Immature natural killer cell (primary cell): ENCODE measurements around the gene ERLIN1. TPM values are rescaled to one million over a fixed set of nuclear protein-coding genes. Genes with fewer than 3 reads are reported as not detected.

ENCODE experiments used
- DNase-seq, 3 donors: peaks; one replicate each; pipeline ENCODE4 v3.0.0; 2022; ENCODE audit warnings: mixed read lengths in 1 of 3
- H3K27ac Mint-ChIP-seq, 6 donors: one replicate each; pipeline ENCODE4 v1.8.0; 2020; ENCODE audit warnings: mixed read lengths in 6 of 6, mild to moderate bottlenecking in 5 of 6, inconsistent platforms in 4 of 6, moderate library complexity in 3 of 6
- H3K27me3 Mint-ChIP-seq, 3 donors: one replicate each; pipeline ENCODE4 v1.8.0; 2020 to 2021; ENCODE audit warnings: low read depth in 3 of 3, mild to moderate bottlenecking in 3 of 3, mixed read lengths in 3 of 3, moderate library complexity in 3 of 3, inconsistent platforms in 1 of 3
- H3K36me3 Mint-ChIP-seq, 3 donors: one replicate each; pipeline ENCODE4 v1.8.0; 2020; ENCODE audit warnings: mixed read lengths in 3 of 3, inconsistent platforms in 2 of 3, mild to moderate bottlenecking in 2 of 3
- H3K4me1 Mint-ChIP-seq, 2 donors: one replicate each; pipeline ENCODE4 v1.8.0; 2020; ENCODE audit warnings: inconsistent platforms in 2 of 2, mild to moderate bottlenecking in 2 of 2, mixed read lengths in 2 of 2, moderate library complexity in 1 of 2
- H3K4me3 Mint-ChIP-seq, 5 donors: one replicate each; pipeline ENCODE4 v1.8.0; 2020; ENCODE audit warnings: mild to moderate bottlenecking in 5 of 5, mixed read lengths in 5 of 5, inconsistent platforms in 3 of 5, moderate library complexity in 3 of 5
- H3K9me3 Mint-ChIP-seq, 6 donors: one replicate each; pipeline ENCODE4 v1.8.0; 2020; ENCODE audit warnings: mild to moderate bottlenecking in 6 of 6, mixed read lengths in 6 of 6, inconsistent platforms in 4 of 6, moderate library complexity in 3 of 6
- polyA plus RNA-seq, 3 donors: library from polyadenylated mRNA; unstranded; fragments of 300-500 nt; fragmentation: Illumina TruSeq; gene quantifications; one replicate each; pipeline ENCODE4 v1.2.3, GENCODE V29; 2021

The ERLIN1 gene
- polyA plus RNA-seq, 3 donors from 2014 or later: 3.8 to 11.0 (median 9.6) TPM

GRCh38 chr10:100114976-100115770 lies 70.7 kb downstream of the ERLIN1 start:
- no peak for DNase-seq
- Mint-ChIP-seq H3K9me3 (peaks cover 0 to 1% (median 0%) of the 10 kb centered on the region in 6 donors), H3K4me3 (no peak overlapping the region), H3K36me3 (no peaks in the 10 kb centered on the region), H3K27ac (no peak overlapping the region), H3K4me1 (no peaks in the 10 kb centered on the region), H3K27me3 (peaks cover 0 to 6% (median 3%) of the 10 kb centered on the region in 3 donors)

DNA sequence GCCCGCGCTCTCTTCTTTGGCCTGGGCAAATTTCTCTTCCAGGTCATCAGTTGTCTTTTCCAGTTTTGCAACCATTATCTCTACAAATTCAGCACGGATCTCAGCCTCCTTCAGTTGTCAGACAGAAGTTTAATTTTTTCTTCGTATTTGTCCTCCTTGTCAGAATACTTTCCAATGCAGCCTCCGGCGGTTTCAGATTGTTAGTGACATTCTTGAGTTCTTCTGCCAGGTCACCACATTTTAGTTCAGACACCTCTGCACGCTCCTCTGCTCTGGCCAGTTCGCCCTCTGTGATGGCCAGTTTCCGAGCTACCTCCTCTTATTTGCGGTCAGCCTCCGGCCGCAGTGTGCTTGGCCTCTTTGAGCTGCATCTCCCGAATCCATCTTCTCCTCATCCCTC lies 71.4 kb downstream of the ERLIN1 start:
- DNase-seq: no peak
- Mint-ChIP-seq H3K27ac (no peak overlapping the region), H3K27me3 (peaks cover 0 to 6% (median 3%) of the 10 kb centered on the region in 3 donors), H3K4me3 (no peak overlapping the region), H3K4me1 (no peaks in the 10 kb centered on the region), H3K36me3 (no peaks in the 10 kb centered on the region), H3K9me3 (peaks cover 0 to 1% (median 0%) of the 10 kb centered on the region in 6 donors)

GRCh38 chr10:100109670-100110069 lies 76.2 kb downstream of the ERLIN1 start:
- H3K4me1 Mint-ChIP-seq: no peaks in the 10 kb centered on the region
- H3K27ac Mint-ChIP-seq: no peak overlapping the region
- no peak overlapping the region for H3K4me3 Mint-ChIP-seq

GRCh38 chr10:100106865-100107264 lies 79.0 kb downstream of the ERLIN1 start:
- Mint-ChIP-seq H3K9me3 (no peaks in the 10 kb centered on the region), H3K27me3 (peaks cover 0 to 5% (median 0%) of the 10 kb centered on the region in 3 donors), H3K27ac (no peak overlapping the region), H3K4me3 (no peak overlapping the region), H3K36me3 (no peaks in the 10 kb centered on the region), H3K4me1 (no peaks in the 10 kb centered on the region)
- no peak for DNase-seq

More at GRCh38 chr10:100109670-100110069, 76.2 kb downstream of the ERLIN1 start:
- peaks cover 0 to 3% (median 2%) of the 10 kb centered on the region in 3 donors for H3K27me3 Mint-ChIP-seq
- no peak for DNase-seq
- H3K9me3 Mint-ChIP-seq: no peaks in the 10 kb centered on the region
- no peaks in the 10 kb centered on the region for H3K36me3 Mint-ChIP-seq

- H3K4me1 Mint-ChIP-seq: no peaks in the 10 kb centered on the region
- H3K36me3 Mint-ChIP-seq: no peaks in the 10 kb centered on the region
- H3K27ac Mint-ChIP-seq: no peak overlapping the region
- H3K9me3 Mint-ChIP-seq: no peaks in the 10 kb centered on the region
- no peak for DNase-seq
- peaks cover 0 to 13% (median 6%) of the 10 kb centered on the region in 3 donors for H3K27me3 Mint-ChIP-seq
- no peak overlapping the region for H3K4me3 Mint-ChIP-seq
Observed at GRCh38 chr10:100104300-100104699, 81.5 kb downstream of the ERLIN1 start.

GRCh38 chr10:100103581-100103980 lies 82.2 kb downstream of the ERLIN1 start:
- no peak for DNase-seq
- no peaks in the 10 kb centered on the region for H3K4me1 Mint-ChIP-seq
- H3K4me3 Mint-ChIP-seq: no peak overlapping the region
- H3K27me3 Mint-ChIP-seq: peaks cover 0 to 13% (median 6%) of the 10 kb centered on the region in 3 donors
- no peak overlapping the region for H3K27ac Mint-ChIP-seq
- no peaks in the 10 kb centered on the region for H3K36me3 Mint-ChIP-seq
- H3K9me3 Mint-ChIP-seq: no peaks in the 10 kb centered on the region

DNA sequence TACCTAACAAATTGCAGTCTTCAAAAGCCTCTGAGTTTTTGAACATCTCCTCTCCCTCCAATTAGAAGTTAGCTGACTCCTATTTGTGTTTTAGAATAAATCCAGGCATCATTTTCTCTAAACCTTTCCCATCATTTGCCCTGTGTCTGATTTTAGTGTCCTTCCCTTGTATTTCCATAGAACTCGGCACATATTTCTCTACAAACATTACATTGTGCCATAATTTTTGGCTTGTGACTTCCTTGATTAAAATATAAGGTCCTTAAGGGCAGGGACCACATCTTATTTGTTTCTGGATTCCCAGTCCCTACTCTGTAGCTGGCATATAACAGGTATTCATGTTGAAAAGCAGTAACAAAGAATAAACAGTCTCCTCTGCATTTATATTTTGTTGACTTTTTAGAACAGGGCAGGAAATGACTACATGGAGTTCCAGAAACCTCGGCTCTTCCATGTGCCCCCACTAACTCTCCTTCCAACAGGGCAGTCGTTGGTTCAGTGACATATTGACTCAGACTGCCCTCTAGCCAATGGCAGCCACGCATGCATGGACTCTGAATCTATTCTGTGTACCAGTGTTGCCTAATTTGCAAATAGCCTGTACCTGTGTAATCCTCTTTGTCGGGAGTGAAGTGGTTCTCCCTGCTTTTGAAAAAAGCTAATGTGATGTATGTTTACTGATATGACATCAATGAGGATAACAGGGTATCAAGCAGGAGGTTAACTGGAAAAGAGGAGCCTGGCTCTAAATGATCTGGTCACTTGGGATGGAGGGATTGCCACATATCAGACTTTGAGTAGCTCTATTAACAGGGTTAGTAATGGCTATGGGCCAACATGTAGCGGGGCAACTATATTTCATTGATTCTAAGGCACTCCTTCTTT lies 84.4 kb downstream of the ERLIN1 start:
- Mint-ChIP-seq H3K4me1 (no peaks in the 10 kb centered on the region), H3K27ac (no peak overlapping the region), H3K4me3 (no peak overlapping the region), H3K27me3 (peaks cover 0 to 13% (median 6%) of the 10 kb centered on the region in 3 donors), H3K36me3 (no peaks in the 10 kb centered on the region), H3K9me3 (no peaks in the 10 kb centered on the region)
- DNase-seq: no peak

- Mint-ChIP-seq H3K9me3 (no peaks in the 10 kb centered on the region), H3K27me3 (peaks cover 0 to 13% (median 6%) of the 10 kb centered on the region in 3 donors), H3K4me3 (no peak overlapping the region), H3K4me1 (no peaks in the 10 kb centered on the region), H3K36me3 (no peaks in the 10 kb centered on the region), H3K27ac (no peak overlapping the region)
- DNase-seq: no peak
Observed at GRCh38 chr10:100100651-100101184, 85.1 kb downstream of the ERLIN1 start.

Other genes with a start within 250 kb of the ERLIN1 start
- 1 to 10 TPM in 1 of 3 donors, under 1 TPM in 1, not detected in 1; 0.41 to 2.8 TPM for gene DNMBP, start 176.1 kb downstream of the ERLIN1 start, polyA plus RNA-seq
- not detected for gene CPN1, start 104.2 kb downstream of the ERLIN1 start, polyA plus RNA-seq
- gene CHUK, start 43.6 kb upstream of the ERLIN1 start, polyA plus RNA-seq: 10 to 100 TPM in 2 of 3 donors, 1 to 10 TPM in 1; 8.0 to 19.0 (median 15.0) TPM
- gene CWF19L1, start 81.6 kb upstream of the ERLIN1 start, polyA plus RNA-seq: 10 to 100 TPM; 18.4 to 38.4 (median 32.5) TPM
- 10 to 100 TPM; 67.3 to 79.8 (median 79.8) TPM for gene BLOC1S2, start 100.7 kb upstream of the ERLIN1 start, polyA plus RNA-seq
- gene PKD2L1, start 144.2 kb upstream of the ERLIN1 start, polyA plus RNA-seq: not detected
- gene SCD, start 161.2 kb upstream of the ERLIN1 start, polyA plus RNA-seq: 1 to 10 TPM; 3.8 to 5.5 (median 4.5) TPM